HFFc6 (cell line): ENCODE measurements around the gene STUM. TPM values are rescaled to one million over a fixed set of nuclear protein-coding genes. Genes with fewer than 3 reads are reported as not detected.

ENCODE experiments used
- DNase-seq: peaks from one replicate; pipeline ENCODE4 v3.0.0-alpha.2; 2018
- H3K27ac Mint-ChIP-seq: 2 replicates; pipeline ENCODE4 v1.8.0; 2020; ENCODE audit warnings: mild to moderate bottlenecking, mixed read lengths
- H3K27me3 Mint-ChIP-seq: 2 replicates; pipeline ENCODE4 v1.8.0; 2021; ENCODE audit warnings: mild to moderate bottlenecking, moderate library complexity, mixed read lengths; ENCODE audit not compliant: insufficient read depth
- H3K36me3 Mint-ChIP-seq: 2 replicates; pipeline ENCODE4 v1.8.0; 2021; ENCODE audit warnings: low read depth, mixed read lengths
- H3K4me1 Mint-ChIP-seq: 2 replicates; pipeline ENCODE4 v1.8.0; 2020; ENCODE audit warnings: low read depth, mixed read lengths
- H3K4me3 Mint-ChIP-seq: 2 replicates; pipeline ENCODE4 v1.8.0; 2020; ENCODE audit warnings: mild to moderate bottlenecking, moderate library complexity, mixed read lengths
- H3K9me3 Mint-ChIP-seq: 2 replicates; pipeline ENCODE4 v1.8.0; 2020; ENCODE audit warnings: mild to moderate bottlenecking, mixed read lengths
- CTCF ChIP-seq: fragments of 200-600 bp; sonication (generic); IDR thresholded peaks from 2 replicates; pipeline ENCODE4 v1.5.0; 2021; ENCODE audit warnings: antibody characterized with exemption, mild to moderate bottlenecking
- total RNA-seq, 6 experiments: library from RNA; stranded (reverse); fragmentation: NEBNext Ultra II Directional; extraction: Animal tissue kit (Norgen Biotek cat#: 25700); gene quantifications; 2 replicates in 1 of 6; 3 replicates in 5 of 6; pipeline ENCODE4 v1.2.3, GENCODE V29; 2021

STUM gene
- total RNA-seq, 6 experiments from 2014 or later: not detected

- no peak for DNase-seq
- no peaks in the 10 kb centered on the region for H3K36me3 Mint-ChIP-seq
- TF ChIP-seq CTCF: no peak
- H3K9me3 Mint-ChIP-seq: no peaks in the 10 kb centered on the region
- H3K4me1 Mint-ChIP-seq: no peaks in the 10 kb centered on the region; the same call in 1 of the 2 replicates
- no peak overlapping the region for H3K27ac Mint-ChIP-seq
- H3K4me3 Mint-ChIP-seq: no peak overlapping the region
- H3K27me3 Mint-ChIP-seq: peaks cover 43% of the 10 kb centered on the region
Observed at GRCh38 chr1:226565476-226565875, 16.9 kb downstream of the STUM start.

GRCh38 chr1:226566234-226566633 is 17.7 kb downstream of the STUM start:
- TF ChIP-seq CTCF: no peak
- Mint-ChIP-seq H3K27ac (no peak overlapping the region), H3K9me3 (no peaks in the 10 kb centered on the region), H3K4me3 (no peak overlapping the region), H3K36me3 (no peaks in the 10 kb centered on the region), H3K4me1 (no peaks in the 10 kb centered on the region; the same call in 1 of the 2 replicates), H3K27me3 (peaks cover 38% of the 10 kb centered on the region)
- DNase-seq: no peak

- no peaks in the 10 kb centered on the region for H3K36me3 Mint-ChIP-seq
- no peaks in the 10 kb centered on the region for H3K9me3 Mint-ChIP-seq
- H3K4me3 Mint-ChIP-seq: no peak overlapping the region
- no peak for DNase-seq
- no peak for TF ChIP-seq CTCF
- no peaks in the 10 kb centered on the region; the same call in 1 of the 2 replicates for H3K4me1 Mint-ChIP-seq
- no peak overlapping the region for H3K27ac Mint-ChIP-seq
- H3K27me3 Mint-ChIP-seq: peaks cover 33% of the 10 kb centered on the region
Observed at GRCh38 chr1:226566760-226567159, 18.2 kb downstream of the STUM start.

GRCh38 chr1:226568077-226568831 is 19.7 kb downstream of the STUM start:
- no peak for DNase-seq
- peak; percentile 21; the same call in 1 of the 2 replicates for TF ChIP-seq CTCF
- Mint-ChIP-seq H3K4me3 (no peak overlapping the region), H3K9me3 (no peaks in the 10 kb centered on the region), H3K36me3 (no peaks in the 10 kb centered on the region), H3K27me3 (peaks cover 36% of the 10 kb centered on the region), H3K4me1 (no peaks in the 10 kb centered on the region; the same call in 1 of the 2 replicates), H3K27ac (no peak overlapping the region)

- no peak for TF ChIP-seq CTCF
- Mint-ChIP-seq H3K27ac (no peak overlapping the region), H3K4me1 (no peaks in the 10 kb centered on the region), H3K9me3 (no peaks in the 10 kb centered on the region), H3K27me3 (peaks cover 36% of the 10 kb centered on the region), H3K36me3 (no peaks in the 10 kb centered on the region), H3K4me3 (no peak overlapping the region)
- no peak for DNase-seq
Observed at GRCh38 chr1:226568975-226569741, 20.6 kb downstream of the STUM start.
